Activated naive CD4-positive, alpha-beta T cell treated with Interleukin-2 at 50 U/mL for 16 hours (primary cell): Measurements from ENCODE around the gene ARHGAP27.

Source experiments
- DNase-seq: peaks from one replicate; pipeline ENCODE4 v3.0.0-alpha.2; 2020

Gene ARHGAP27

GRCh38 chr17:45430738-45431530 is 1.7 kb downstream of the ARHGAP27 start:
- peak; percentile 46 for DNase-seq

DNA sequence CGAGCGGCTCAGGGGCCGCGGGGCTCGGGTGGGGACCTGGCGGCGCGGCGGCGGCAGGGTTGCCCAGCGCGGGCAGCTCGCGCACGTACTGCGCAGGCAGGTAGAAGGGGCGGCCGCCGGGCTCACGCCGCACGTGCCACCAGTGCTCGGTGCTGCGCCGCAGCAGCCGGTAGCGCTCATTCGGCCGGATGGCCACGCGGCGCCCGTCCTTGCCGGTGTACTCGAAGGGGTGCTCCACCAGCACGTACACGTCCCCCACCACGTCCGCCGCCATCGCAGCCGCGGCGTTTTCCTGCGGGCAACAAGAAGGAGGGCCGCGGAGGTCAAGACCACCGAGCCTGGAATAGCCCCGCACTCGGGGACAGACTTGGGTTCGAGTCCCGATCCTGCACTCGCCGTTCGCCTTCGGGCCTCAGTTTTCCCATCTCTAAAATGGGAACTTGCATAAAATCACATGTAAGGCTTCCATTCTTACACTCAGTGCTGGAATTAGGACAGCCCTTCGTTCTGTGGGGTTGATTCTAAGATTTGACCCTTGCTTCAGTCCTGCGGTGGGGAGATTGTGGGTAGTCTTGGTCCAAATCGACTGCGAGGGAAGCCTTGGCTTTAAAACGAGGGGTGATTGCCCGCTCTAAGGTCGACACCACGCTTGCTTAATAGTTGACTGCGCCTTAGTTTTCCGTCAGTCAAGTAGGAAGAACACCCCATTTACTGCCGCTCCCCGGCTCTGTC is 2.5 kb downstream of the ARHGAP27 start:
- no peak for DNase-seq

DNA sequence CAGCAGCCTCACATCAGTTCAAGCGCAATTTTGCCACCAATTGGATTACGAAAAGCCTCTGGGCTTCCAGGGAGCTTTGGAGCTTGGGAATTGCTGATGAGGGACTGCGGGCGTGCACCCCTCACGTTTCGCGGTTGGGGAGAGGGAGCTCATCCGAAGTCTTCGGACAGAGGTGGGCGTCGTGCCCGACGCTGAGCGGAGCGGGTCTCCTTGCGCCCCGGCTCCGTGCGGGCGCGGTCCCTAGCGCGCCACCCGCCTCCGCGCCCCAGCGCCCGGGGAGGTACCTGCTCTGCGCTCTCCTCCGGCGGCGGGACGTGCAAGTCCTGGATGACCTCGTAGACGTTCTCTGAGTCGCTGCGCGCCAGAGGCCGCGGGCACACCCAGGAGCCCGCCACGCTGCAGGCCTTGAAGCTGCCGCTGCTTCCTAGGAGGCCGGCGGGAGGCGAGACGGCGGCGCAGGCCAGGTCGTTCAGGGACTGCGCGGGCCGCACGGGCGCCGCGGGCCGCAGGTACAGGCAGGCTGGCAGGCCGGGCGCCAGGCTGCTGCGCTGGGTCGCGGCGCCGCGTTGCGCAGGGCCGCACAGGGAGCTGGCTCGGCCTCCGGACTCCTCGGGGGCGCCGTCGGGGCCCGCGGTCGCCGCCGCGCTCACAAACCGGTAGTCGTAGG is 3.2 kb downstream of the ARHGAP27 start:
- DNase-seq: no peak

GRCh38 chr17:45428931-45429338 is 3.7 kb downstream of the ARHGAP27 start:
- no peak for DNase-seq

DNA sequence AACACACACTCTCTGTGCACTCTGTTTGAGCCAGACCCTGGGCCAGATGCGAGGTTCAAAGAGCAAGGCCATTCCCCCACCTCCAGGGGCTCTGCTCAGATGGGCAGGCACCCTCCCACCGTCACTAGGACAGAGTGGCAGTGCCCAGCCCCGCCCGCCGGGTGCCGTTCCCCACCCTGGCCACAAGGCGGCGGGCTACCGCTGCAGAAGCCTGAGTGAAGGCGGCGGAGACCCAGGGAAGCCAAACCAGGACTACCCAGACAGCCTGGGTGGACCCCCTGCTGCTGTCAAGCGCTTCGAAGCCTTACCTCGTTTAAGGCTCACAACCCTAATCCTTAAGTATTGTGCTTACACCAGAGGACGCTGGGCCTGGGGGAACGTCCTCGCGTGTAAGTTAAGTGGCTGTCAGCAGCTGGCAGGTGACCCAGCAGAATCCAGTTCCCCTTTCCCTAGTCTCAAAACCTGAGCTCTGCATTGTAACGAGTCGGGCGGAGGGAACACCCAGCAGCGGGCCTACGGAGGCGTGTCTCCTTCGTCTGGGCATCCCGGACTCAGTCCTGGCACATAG is 4.5 kb downstream of the ARHGAP27 start:
- peak; percentile 84 for DNase-seq

DNA sequence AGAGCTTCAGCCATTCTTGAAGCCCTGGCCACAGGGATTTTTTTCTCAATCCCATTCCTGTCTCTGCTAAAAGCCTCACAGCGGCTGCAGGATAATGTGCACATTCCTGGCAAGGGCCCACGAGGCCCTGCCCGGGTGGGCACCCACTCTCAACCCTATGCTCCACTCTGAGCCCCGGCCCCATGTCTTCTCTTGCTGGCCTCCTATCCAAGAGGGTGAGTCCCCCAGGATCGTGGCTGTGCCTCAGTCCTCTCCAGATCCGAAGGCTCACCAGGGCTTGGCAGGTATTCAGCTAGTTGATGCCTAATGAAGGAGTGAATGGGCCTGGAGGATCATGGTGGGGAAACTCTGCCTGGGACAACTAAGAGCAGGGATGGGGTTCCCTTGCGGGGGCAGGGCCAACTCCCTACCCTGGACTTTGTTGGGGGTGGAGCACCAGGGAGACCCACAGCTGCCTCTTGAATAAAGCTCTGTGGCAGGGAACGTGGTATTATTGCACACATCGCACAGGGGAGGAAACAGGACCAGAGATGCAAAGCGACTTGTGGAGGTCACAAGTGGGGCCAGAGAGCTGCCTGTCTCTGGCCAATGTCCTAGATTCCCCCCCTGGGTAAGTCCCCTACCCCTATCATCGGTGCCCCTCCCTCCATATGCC is 5.4 kb downstream of the ARHGAP27 start:
- no peak for DNase-seq

GRCh38 chr17:45426561-45426960 is 6.1 kb downstream of the ARHGAP27 start:
- DNase-seq: no peak

- no peak for DNase-seq
These were observed 6.7 kb downstream of the ARHGAP27 start for GRCh38 chr17:45425984-45426413.

DNA sequence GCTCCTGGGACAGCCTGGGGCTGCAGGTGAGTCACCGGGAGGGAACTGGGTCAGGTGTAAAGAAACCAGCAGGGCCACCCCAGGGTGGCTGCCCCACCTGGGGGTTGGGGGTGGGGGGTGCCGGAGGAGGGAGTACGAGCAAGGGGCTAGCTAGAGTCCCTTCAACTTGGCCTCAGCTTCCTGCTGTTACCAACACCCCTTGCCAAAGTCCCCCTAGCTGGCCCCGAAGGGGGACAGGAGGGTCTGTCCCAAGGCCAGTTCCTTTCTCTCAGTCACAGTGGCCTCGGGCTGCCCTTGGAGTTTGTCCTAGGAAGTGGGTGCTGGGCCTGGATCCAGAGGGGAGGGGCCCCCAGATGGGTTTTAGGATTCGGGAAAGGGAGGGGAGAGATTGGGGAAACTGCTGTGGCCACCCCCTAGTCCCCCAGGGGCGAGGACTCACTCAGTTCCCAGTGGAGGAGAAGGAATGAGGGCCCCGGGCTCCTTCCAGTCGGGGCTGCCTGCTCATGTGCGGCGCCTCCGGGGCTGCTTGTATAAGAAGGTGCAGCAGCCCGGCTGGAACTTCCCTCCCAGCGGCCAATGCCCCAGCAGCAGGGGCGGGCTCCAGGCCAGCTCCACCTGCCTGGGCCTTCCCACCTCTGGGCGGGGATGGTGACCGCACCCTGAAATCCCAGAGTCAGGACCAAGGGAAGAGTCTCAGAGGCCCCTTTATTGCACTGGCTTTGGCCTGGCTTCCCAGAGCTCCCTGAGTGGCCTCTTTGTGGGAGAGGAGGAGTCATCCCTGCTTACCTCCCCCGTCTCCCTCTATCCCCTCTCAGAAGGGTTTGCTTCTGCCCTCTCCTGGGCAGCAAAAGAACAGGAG is 7.3 kb downstream of the ARHGAP27 start:
- DNase-seq: no peak

GRCh38 chr17:45424769-45425124 is 7.9 kb downstream of the ARHGAP27 start:
- DNase-seq: no peak

DNA sequence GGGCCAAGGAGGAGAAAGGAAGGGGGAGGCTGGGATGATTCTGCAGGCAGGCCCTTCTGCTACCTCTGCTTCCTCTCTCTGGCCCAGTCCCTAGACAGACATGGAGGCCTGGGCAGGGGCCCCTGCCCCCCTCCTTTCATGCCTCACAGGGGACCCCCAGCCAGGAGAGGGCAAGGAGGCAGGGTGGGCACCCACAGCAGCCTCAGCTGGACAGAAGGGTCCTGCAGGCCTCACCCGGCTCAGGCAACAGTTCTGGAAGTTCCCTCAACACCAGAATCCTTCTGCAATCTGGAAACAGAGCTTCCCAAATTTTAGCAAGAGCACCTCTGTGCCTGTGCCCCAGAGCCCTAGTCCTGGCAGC is 8.7 kb downstream of the ARHGAP27 start:
- no peak for DNase-seq

DNA sequence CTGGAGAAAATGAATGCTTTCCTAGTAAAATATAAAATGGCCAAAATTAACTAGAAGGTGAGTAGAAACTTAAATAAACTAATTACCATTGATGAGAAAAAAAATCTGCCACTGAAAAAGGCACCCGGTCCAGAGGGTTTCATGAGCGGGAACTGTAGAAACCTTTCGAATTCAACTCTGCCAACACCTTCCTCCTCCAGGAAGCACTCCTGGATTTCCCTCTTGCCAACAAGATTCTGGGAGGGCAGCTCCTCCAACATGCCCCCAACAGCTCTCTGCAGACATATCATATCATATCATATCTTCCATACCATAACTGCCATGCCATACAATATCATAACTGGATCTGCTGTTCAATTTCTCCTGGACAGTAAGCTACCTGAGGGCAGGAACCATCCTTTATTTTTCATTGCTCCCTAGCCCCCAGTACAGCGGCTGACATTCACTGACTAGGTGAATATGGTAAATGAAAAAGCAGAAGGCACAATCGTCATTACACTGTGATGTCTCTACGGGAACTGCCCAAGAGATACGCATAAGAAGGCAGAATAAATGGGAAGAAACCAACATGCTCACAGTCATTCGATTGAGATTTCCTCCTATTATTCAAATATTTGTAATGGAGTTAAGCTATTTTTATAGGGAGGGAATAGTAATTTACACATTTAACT is 9.2 kb downstream of the ARHGAP27 start:
- DNase-seq: no peak

DNA sequence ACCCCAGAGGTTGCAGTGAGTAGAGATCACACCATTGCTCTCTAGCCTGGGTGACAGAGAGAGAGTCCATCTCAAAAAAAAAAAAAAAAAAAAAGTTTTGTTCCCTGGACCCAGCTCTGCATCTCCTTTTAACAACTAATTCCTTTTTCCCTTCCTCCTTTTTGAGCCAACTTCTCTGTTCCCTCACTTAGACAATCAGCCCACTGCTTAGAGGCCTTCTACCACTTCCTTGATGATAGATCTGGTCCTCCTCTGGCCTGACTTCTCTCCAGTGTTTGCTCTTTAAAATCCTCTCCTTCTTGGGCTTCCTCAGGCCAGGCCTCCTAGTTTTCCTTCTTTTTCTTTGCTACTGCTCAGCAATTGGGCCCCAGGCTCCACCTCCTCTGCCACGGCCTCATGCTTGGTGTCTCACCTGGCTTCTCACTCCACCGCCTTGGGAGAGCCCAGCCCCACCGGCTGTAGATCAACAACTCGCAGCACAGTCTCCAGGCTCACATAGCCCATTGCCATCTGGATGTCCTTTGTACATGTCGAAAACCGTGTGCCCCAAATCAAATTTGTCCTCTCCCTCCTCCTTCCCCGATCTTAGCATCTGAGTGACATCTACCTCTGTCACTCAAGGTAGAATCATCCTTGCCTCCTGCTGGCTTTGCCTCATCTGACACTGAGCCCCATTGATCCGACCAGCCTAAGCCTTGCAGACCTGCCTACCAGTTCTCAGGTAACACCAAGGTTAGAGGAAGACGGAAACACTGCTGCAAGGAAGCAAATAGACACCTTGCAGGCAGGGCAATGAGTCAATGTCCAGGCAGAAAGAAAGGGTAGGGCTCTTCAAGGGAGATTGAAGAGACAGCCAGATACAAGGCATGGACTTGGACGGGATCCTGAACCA is 17.4 kb downstream of the ARHGAP27 start:
- DNase-seq: no peak

- no peak for DNase-seq
These were observed 19.2 kb downstream of the ARHGAP27 start for GRCh38 chr17:45413498-45413923.

DNA sequence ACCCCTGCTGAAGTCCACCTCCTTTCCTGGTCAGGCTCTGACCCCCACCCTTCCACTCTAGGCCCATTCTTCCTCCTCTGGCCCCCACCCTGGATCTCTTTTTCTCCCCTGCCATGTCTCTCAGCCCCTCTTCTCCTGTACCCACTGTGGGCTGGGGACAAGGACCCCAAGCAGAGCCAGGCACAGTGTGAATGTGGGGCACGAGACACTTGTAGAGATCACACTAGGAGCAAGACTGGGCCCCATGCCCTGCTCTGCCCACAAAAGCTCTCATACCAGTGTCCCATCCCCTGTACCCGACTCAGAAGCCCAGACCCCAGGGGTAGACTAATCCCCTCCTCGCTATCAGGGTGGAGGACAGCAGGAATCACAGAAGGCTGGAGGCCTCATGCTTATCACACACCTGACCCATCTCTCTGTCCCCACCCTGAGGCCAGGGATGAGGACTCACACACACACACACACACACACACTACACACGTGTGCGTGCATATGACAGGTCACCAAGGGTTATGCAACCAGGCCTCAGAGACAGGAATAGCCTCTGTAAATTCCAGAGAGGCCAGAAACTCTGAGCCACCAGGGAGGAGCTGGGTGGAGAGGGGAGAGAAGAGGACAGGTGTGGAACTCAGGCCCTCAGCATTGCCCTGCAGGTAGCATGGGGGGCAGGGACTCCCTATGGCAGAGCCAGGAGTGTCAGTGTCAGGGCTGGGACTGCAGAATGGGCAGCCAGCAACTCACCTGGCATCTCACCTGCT is 21.1 kb downstream of the ARHGAP27 start:
- no peak for DNase-seq

- peak; percentile 61 for DNase-seq
These were observed 22.3 kb downstream of the ARHGAP27 start for GRCh38 chr17:45410144-45411091.

GRCh38 chr17:45409659-45410076 is 23.0 kb downstream of the ARHGAP27 start:
- DNase-seq: peak; percentile 14
